AG10803 (cell line): Measurements from ENCODE around the gene PDE12.

Experiments used
- DNase-seq: peaks from one replicate; pipeline ENCODE4 v3.0.0; 2010; ENCODE audit warnings: low read depth
- H3K4me3 ChIP-seq: 2 replicates; pipeline ENCODE4 v1.5.1; 2011; ENCODE audit warnings: mild to moderate bottlenecking, low read length, control low read depth
- TF ChIP-seq, protein P1 (sequence below): conservative IDR thresholded peaks from 2 replicates; pipeline ENCODE4 v1.5.1; 2011; ENCODE audit warnings: mild to moderate bottlenecking, low read length, control low read depth, inconsistent platforms

The PDE12 gene, protein sequence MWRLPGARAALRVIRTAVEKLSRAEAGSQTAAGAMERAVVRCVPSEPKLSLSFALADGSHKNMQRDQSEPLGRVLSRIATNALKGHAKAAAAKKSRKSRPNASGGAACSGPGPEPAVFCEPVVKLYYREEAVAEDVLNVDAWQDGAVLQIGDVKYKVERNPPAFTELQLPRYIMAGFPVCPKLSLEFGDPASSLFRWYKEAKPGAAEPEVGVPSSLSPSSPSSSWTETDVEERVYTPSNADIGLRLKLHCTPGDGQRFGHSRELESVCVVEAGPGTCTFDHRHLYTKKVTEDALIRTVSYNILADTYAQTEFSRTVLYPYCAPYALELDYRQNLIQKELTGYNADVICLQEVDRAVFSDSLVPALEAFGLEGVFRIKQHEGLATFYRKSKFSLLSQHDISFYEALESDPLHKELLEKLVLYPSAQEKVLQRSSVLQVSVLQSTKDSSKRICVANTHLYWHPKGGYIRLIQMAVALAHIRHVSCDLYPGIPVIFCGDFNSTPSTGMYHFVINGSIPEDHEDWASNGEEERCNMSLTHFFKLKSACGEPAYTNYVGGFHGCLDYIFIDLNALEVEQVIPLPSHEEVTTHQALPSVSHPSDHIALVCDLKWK

GRCh38 chr3:57555738-57556458, at the start of gene PDE12:
Gene PDE12 (plus strand): TSS chr3:57556274. CDS start chr3:57556380, 106 bp downstream.
- H3K4me3 ChIP-seq: peak within 1 kb of the TSS; percentile 98
- DNase-seq: peak; percentile 91
- TF ChIP-seq, protein P1, sequence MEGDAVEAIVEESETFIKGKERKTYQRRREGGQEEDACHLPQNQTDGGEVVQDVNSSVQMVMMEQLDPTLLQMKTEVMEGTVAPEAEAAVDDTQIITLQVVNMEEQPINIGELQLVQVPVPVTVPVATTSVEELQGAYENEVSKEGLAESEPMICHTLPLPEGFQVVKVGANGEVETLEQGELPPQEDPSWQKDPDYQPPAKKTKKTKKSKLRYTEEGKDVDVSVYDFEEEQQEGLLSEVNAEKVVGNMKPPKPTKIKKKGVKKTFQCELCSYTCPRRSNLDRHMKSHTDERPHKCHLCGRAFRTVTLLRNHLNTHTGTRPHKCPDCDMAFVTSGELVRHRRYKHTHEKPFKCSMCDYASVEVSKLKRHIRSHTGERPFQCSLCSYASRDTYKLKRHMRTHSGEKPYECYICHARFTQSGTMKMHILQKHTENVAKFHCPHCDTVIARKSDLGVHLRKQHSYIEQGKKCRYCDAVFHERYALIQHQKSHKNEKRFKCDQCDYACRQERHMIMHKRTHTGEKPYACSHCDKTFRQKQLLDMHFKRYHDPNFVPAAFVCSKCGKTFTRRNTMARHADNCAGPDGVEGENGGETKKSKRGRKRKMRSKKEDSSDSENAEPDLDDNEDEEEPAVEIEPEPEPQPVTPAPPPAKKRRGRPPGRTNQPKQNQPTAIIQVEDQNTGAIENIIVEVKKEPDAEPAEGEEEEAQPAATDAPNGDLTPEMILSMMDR: 0 out of 2 replicates have a peak, but pooled peaks have one; percentile 3

- no peak overlapping the region for H3K4me3 ChIP-seq
- peak; percentile 2 for DNase-seq
- TF ChIP-seq, protein P1: no peak
These were observed 43.9 kb upstream of the PDE12 start for GRCh38 chr3:57512166-57512565.

DNA sequence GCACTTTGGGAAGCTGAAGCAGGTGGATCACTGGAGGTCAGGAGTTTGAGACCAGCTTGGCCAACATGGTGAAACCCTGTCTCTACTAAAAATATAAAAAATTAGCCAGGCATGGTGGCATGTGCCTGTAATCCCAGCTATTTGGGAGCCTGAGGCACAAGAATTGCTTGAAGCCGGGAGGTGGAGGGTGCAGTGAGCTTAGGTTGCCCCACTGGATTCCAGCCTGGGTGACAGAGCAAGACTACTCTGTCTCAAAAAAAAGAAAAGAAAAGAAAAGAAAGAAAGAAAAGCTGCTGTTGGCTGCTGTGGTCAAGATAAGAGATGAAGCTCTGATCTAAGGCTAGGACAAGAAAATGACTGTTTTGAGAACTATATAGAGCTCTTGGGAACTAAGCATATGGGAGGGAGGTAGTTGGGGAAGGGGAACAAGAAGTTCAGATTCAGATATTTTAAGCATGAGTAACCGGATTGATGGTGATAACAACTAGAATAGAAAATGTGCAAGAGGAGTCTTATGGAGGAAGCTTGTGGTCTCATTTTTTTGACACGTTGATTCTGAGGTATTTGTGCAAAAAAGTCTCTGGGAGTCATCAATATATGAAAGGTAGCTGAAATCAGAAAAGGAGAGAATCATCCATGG, 37.7 kb upstream of the PDE12 start:
- DNase-seq: peak; percentile 4
- TF ChIP-seq, protein P1: no peak
- no peak overlapping the region for H3K4me3 ChIP-seq

GRCh38 chr3:57530071-57530608, 25.9 kb upstream of the PDE12 start:
- DNase-seq: peak; percentile 34
- no peak overlapping the region for H3K4me3 ChIP-seq
- TF ChIP-seq, protein P1: no peak

DNA sequence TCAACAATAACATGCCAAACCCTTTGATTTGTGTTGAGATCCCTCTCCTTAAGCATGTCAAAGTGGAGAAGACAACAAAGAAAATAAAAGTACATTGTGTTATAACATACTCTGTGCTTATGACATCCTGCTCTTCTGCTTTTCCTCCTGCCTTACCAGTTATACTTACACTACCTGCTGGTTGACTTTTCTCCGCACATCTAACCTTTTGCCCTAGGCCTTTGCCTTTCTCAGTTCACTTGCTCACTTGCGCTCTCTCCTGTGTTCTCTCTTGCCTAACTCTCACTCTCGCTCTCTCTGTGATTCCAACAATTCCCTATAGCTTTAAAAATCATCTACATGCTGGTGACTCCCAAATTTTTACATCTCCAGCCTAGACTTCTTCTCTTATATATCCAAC, 17.6 kb upstream of the PDE12 start:
- H3K4me3 ChIP-seq: no peak overlapping the region
- TF ChIP-seq, protein P1: no peak
- no peak for DNase-seq

DNA sequence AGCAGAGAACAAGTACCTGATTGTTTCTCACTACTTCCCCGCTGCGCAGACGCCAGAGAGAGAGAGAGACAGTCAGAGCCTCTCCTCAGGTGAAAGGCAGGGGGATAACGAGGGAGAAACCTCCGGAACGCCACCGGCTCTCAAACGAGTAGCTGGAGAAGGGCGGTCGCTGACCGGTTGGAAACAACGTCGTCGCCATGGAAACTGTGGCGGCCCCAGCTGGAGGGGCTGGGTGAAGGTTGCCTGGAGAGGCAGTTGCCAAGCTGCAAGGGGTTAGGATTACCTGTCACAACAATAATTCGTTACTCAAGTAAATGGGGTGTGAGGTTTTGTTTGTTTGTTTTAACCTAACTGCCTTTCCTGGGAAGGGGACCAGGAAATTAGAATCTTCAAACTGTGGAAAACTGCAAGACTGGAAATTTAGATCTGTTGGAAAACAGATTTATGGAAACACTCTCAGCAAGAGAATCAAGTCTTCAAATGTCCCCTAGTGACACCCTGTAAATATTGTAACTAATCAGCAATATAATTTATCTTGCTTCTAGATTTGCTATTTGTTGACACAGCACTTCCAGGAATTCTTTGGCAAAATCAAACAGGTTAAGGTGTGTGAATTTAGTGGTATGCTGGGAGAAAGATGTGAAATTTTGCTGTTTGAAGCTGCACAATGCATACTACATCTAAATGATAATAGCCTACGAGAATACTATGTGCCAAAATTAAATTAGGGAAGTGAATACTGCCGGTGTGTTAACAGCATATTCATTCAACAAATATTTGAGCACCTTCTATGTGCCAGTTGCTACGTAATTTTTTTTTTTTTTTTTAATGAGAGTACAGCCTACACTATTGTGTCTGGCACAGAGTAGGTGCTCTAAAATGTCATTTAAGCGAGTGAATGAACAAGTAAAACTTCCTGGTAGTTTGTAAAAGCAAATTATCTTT, 11.6 kb upstream of the PDE12 start, which contains the start of gene DNAH12:
Gene DNAH12 (minus strand): TSS at position 164 of the 945 bp plus-strand sequence. CDS start 1,474 bp downstream, outside the sequence.
- no peak for DNase-seq
- TF ChIP-seq, protein P1: no peak
- peak within 1 kb of the TSS; percentile 29 for H3K4me3 ChIP-seq
